K562 (cell line): ENCODE data around the gene TMEM108. TPM values are rescaled to one million over a fixed set of nuclear protein-coding genes. Genes with fewer than 3 reads are reported as not detected.

Experiments used
- ATAC-seq: fragments of 200-7000 bp; cut with Tn5 transposase; 3 replicates; pipeline ENCODE4 v1.9.1; 2020; ENCODE audit warnings: moderate library complexity
- BruUV-seq: library from RNA; stranded (reverse); fragments of 400-500 nt; replicated peaks from 2 replicates; lab custom pipeline; 2021; lab: Mats Ljungman, UMichigan
- CTCF ChIA-PET: fragments of 300-600 bp; formaldehyde crosslinking; extraction: SDS; loops from one replicate; lab custom pipeline; 2021; ENCODE audit warnings: low intra/inter-chr PET ratio; lab: Yijun Ruan, JAX
- POLR2A ChIA-PET: fragments of 300-600, 350-650 bp; sonication (Branson Sonifier 250); formaldehyde crosslinking; extraction: SDS; loops from one replicate; lab custom pipeline; 2021; ENCODE audit warnings: antibody characterized with exemption, inconsistent platforms; lab: Yijun Ruan, JAX
- DNase-seq, 4 experiments: peaks; one replicate each; pipeline versions ENCODE4 v3.0.0 to v3.0.0-alpha.2; 2011 to 2018; ENCODE audit warnings: low spot score in 3 of 4, mixed read lengths in 3 of 4; ENCODE audit errors: extremely low read depth in 1 of 4
- FAIRE-seq: peaks from 2 replicates; lab custom pipeline; 2011; peaks lifted over from hg19 to GRCh38; lab: Jason Lieb, UNC
- H2AFZ ChIP-seq: 2 replicates; pipeline ENCODE4 v1.6.0; 2011; ENCODE audit warnings: low read depth, low read length, control low read depth, inconsistent platforms
- H3K27ac ChIP-seq: fragments of 200-600 bp; 3 replicates; pipeline ENCODE4 v1.8.0; 2011; ENCODE audit warnings: low read depth, mild to moderate bottlenecking, control low read depth, inconsistent platforms, low read length, moderate library complexity, mixed read lengths; ENCODE audit errors: extremely low read depth
- H3K27me3 ChIP-seq, 2 experiments: fragments of 300-600 bp in 1 of 2; 2 replicates in 1 of 2; 3 replicates in 1 of 2; pipeline versions ENCODE4 v1.6.0 to v1.8.0; 2011; ENCODE audit warnings: inconsistent platforms in 2 of 2, low read length in 2 of 2, mild to moderate bottlenecking in 1 of 2, mixed read lengths in 1 of 2, moderate library complexity in 1 of 2; ENCODE audit not compliant: control insufficient read depth in 2 of 2, insufficient read depth in 2 of 2
- H3K36me3 ChIP-seq: fragments of 300-600 bp; 3 replicates; pipeline ENCODE4 v1.8.0; 2011; ENCODE audit warnings: mild to moderate bottlenecking, low read length, inconsistent platforms; ENCODE audit not compliant: control insufficient read depth, insufficient read depth
- H3K4me1 ChIP-seq, 2 experiments: fragments of 200-600 bp in 1 of 2; replicated peaks in 1 of 2; 2 replicates in 1 of 2; 3 replicates in 1 of 2; pipeline versions ENCODE4 v1.5.1 to v1.8.0; 2011; ENCODE audit warnings: inconsistent platforms in 2 of 2, low read length in 2 of 2, mild to moderate bottlenecking in 1 of 2, mixed read lengths in 1 of 2, moderate library complexity in 1 of 2; ENCODE audit not compliant: control insufficient read depth in 2 of 2, insufficient read depth in 2 of 2
- H3K4me2 ChIP-seq: 2 replicates; pipeline ENCODE4 v1.6.1; 2011; ENCODE audit warnings: low read length, control low read depth, inconsistent platforms, mixed read lengths; ENCODE audit not compliant: insufficient read depth
- H3K4me3 ChIP-seq: fragments of 200-600 bp; sonication (generic), shearing (Covaris generic); 2 replicates; pipeline ENCODE4 v1.5.1; 2016; ENCODE audit warnings: control low read depth, inconsistent platforms
- H3K79me2 ChIP-seq: fragments of 200-600 bp; 3 replicates; pipeline ENCODE4 v1.8.0; 2011; ENCODE audit warnings: low read length, inconsistent platforms; ENCODE audit not compliant: control insufficient read depth, insufficient read depth
- H3K9ac ChIP-seq, 2 experiments: 2 replicates each; pipeline versions ENCODE4 v1.6.0 to v1.6.1; 2011; ENCODE audit warnings: low read depth in 2 of 2, low read length in 2 of 2, control low read depth in 1 of 2, inconsistent platforms in 1 of 2, mild to moderate bottlenecking in 1 of 2, mixed read lengths in 1 of 2; ENCODE audit not compliant: insufficient read depth in 1 of 2
- H3K9me1 ChIP-seq: one replicate; pipeline ENCODE4 v1.6.0; 2011; ENCODE audit warnings: inconsistent platforms, mild to moderate bottlenecking, low read length, moderate library complexity; ENCODE audit not compliant: control insufficient read depth, insufficient read depth
- H3K9me3 ChIP-seq: replicated peaks from 2 replicates; pipeline ENCODE4 v1.5.1; 2011; ENCODE audit warnings: low read depth, low read length, inconsistent platforms; ENCODE audit not compliant: control insufficient read depth, insufficient read depth
- H4K20me1 ChIP-seq: replicated peaks from 2 replicates; pipeline ENCODE4 v1.6.1; 2011; ENCODE audit warnings: low read length, inconsistent platforms, mixed read lengths; ENCODE audit not compliant: control insufficient read depth, insufficient read depth
- ARID1B ChIP-seq: fragments of 450-650 bp; IDR thresholded peaks from 2 replicates; pipeline ENCODE4 v1.6.1; 2016; ENCODE audit warnings: antibody characterized with exemption, mild to moderate bottlenecking, inconsistent platforms
- BHLHE40 ChIP-seq: IDR thresholded peaks from 2 replicates; pipeline ENCODE4 v1.6.1; 2011; ENCODE audit warnings: low read length, improper control_type of control experiment
- DDX20 ChIP-seq: fragments of 450-650 bp; IDR thresholded peaks from 2 replicates; pipeline ENCODE4 v1.6.1; 2016; ENCODE audit warnings: missing genetic modification characterization, low read depth, mild to moderate bottlenecking, missing compliant biosample characterization, moderate library complexity
- EP400 ChIP-seq: fragments of 450-650 bp; IDR thresholded peaks from 2 replicates; pipeline ENCODE4 v1.6.1; 2017; ENCODE audit warnings: antibody characterized with exemption, mild to moderate bottlenecking, moderate library complexity
- FUS ChIP-seq: fragments of 200-400 bp; formaldehyde crosslinking; optimal IDR thresholded peaks from 2 replicates; pipeline ENCODE3; 2017; ENCODE audit warnings: low read depth, low read length
- RB1 ChIP-seq: fragments of 450-650 bp; IDR thresholded peaks from 2 replicates; pipeline ENCODE4 v1.6.1; 2017; ENCODE audit warnings: low read depth, mild to moderate bottlenecking
- ZFP1 ChIP-seq: fragments of 450-650 bp; formaldehyde crosslinking; IDR thresholded peaks from 2 replicates; pipeline ENCODE4 v1.4.0; 2020; ENCODE audit warnings: mild to moderate bottlenecking, mixed read lengths
- ZNF444 ChIP-seq: fragments of 250-450 bp; sonication (Bioruptor Pico); IDR thresholded peaks from 2 replicates; pipeline ENCODE4 v1.4.0; 2020; ENCODE audit warnings: mild to moderate bottlenecking, moderate library complexity
- ZNF76 ChIP-seq: fragments of 250-450 bp; sonication (Bioruptor Pico); IDR thresholded peaks from 2 replicates; pipeline ENCODE4 v1.4.0; 2020; ENCODE audit warnings: mild to moderate bottlenecking, moderate library complexity, borderline replicate concordance
- WGBS: fragments of 100-300 bp; shearing (Covaris generic); methylation state at CpG from one replicate; pipeline ENCODE4 v1.1.6; 2016; ENCODE audit warnings: low coverage, mixed read lengths; ENCODE audit not compliant: insufficient coverage; ENCODE audit errors: missing lambda C conversion rate; 5-methylcytosine and 5-hydroxymethylcytosine counted together
- in situ Hi-C: fragments of 300-500 bp; cut with MboI; formaldehyde crosslinking; loops from 4 replicates; pipeline ENCODE4 v1.15.0; 2018; ENCODE audit warnings: inconsistent platforms, mixed read lengths
- intact Hi-C: fragments of 100-400 bp; cut with micrococcal nuclease; formaldehyde crosslinking; loops from 2 replicates; pipeline ENCODE4 v1.14.2; 2022
- polyA plus RNA-seq, 8 experiments: library from polyadenylated mRNA; depleted of rRNA in 4 of 8; stranded (reverse) in 5 of 8; unstranded in 3 of 8; fragments of >200 nt; fragmentation: Nextera tagmentation in 2 of 8; fragmentation: Illumina TruSeq in 1 of 8; extraction: Ambion mirVana in 2 of 8; extraction: Trizol in 1 of 8; gene quantifications; 2 replicates each; pipeline versions ENCODE4 v1.2.1 to v1.2.3, GENCODE V29; 2011 to 2014; ENCODE audit warnings: inconsistent platforms in 1 of 8, missing spikeins in 1 of 8
- total RNA-seq, 7 experiments: library from RNA; depleted of rRNA in 6 of 7; stranded (reverse); fragments of >200 nt in 6 of 7; fragmentation: Illumina TruSeq in 2 of 7; extraction: Trizol in 2 of 7; gene quantifications; 2 replicates each; pipeline versions ENCODE4 v1.2.1 to v1.2.3, GENCODE V29; 2011 to 2021; ENCODE audit warnings: low replicate concordance in 1 of 7
- TF ChIP-seq, protein P1 (sequence below), 2 experiments: fragments of 450-650 bp; IDR thresholded peaks; 2 replicates each; pipeline ENCODE4 v1.6.1; 2016; ENCODE audit warnings: mild to moderate bottlenecking in 2 of 2, borderline replicate concordance in 1 of 2, low read depth in 1 of 2, moderate library complexity in 1 of 2
- TF ChIP-seq, protein P2 (sequence below): fragments of 450-650 bp; formaldehyde crosslinking; IDR thresholded peaks from 2 replicates; pipeline ENCODE4 v1.4.0; 2020; ENCODE audit warnings: mild to moderate bottlenecking, moderate library complexity
- TF ChIP-seq, protein P3 (sequence below): fragments of 250-450 bp; sonication (Bioruptor Pico); IDR thresholded peaks from 2 replicates; pipeline ENCODE4 v1.8.0; 2022; ENCODE audit warnings: inconsistent platforms

Gene TMEM108
- total and polyA plus RNA-seq, 9 of the 15 experiments (the other 6 are each of a cell fraction or from before 2014, with no cell fraction given), result 0.65 to 11.1 (median 3.4) TPM

DNA sequence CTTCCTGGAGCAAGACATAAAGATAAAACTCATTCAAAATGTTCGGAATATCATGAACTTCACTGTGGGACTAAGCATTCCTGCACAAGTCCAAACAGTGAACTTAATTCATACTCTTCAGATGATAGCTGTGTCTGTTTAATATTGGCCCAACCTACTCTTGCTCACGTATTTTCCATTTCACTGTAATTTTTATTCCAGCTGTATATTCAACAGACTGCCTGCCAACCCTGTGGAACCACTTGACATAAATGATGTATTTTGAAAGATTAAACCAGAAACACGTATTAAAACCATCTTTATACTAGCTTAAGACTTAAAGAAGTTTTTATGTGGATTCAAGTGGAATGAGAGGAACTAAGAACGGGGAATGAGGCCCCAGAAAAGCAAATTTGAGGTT, 172.5 kb downstream of the TMEM108 start:
- H3K4me3 ChIP-seq, result no peak overlapping the region
- no peak overlapping the region for H3K27ac ChIP-seq
- FAIRE-seq (no peak), DNase-seq (no peak), ATAC-seq (no peak)
- BruUV-seq, result no TSS peak
- H3K4me1 ChIP-seq, result no peaks in the 10 kb centered on the region; a peak in 1 of 5 replicates
- no peaks in the 10 kb centered on the region for H3K27me3 ChIP-seq
- no peaks in the 10 kb centered on the region for H4K20me1 ChIP-seq
- no peaks in the 10 kb centered on the region for H3K79me2 ChIP-seq
- H3K4me2 ChIP-seq, result no peak overlapping the region
- no peak overlapping the region for H3K9ac ChIP-seq
- H3K9me3 ChIP-seq, result no peaks in the 10 kb centered on the region
- intact Hi-C loops, result no loop called here
- in situ Hi-C loops, result no loop called here
- ChIA-PET POLR2A (interaction anchor here (0.8 kb wide), 1 partner anchor 38 kb away, joined by 3 read pairs; no protein-coding TSS in a partner anchor), CTCF (no interaction called here)
- H2AFZ ChIP-seq, result no peak overlapping the region
- WGBS, result 52% methylated on average over 3 of the region's 4 CpGs
- H3K9me1 ChIP-seq, result no peaks in the 10 kb centered on the region
- no peaks in the 10 kb centered on the region for H3K36me3 ChIP-seq
- TF ChIP-seq, protein P1, sequence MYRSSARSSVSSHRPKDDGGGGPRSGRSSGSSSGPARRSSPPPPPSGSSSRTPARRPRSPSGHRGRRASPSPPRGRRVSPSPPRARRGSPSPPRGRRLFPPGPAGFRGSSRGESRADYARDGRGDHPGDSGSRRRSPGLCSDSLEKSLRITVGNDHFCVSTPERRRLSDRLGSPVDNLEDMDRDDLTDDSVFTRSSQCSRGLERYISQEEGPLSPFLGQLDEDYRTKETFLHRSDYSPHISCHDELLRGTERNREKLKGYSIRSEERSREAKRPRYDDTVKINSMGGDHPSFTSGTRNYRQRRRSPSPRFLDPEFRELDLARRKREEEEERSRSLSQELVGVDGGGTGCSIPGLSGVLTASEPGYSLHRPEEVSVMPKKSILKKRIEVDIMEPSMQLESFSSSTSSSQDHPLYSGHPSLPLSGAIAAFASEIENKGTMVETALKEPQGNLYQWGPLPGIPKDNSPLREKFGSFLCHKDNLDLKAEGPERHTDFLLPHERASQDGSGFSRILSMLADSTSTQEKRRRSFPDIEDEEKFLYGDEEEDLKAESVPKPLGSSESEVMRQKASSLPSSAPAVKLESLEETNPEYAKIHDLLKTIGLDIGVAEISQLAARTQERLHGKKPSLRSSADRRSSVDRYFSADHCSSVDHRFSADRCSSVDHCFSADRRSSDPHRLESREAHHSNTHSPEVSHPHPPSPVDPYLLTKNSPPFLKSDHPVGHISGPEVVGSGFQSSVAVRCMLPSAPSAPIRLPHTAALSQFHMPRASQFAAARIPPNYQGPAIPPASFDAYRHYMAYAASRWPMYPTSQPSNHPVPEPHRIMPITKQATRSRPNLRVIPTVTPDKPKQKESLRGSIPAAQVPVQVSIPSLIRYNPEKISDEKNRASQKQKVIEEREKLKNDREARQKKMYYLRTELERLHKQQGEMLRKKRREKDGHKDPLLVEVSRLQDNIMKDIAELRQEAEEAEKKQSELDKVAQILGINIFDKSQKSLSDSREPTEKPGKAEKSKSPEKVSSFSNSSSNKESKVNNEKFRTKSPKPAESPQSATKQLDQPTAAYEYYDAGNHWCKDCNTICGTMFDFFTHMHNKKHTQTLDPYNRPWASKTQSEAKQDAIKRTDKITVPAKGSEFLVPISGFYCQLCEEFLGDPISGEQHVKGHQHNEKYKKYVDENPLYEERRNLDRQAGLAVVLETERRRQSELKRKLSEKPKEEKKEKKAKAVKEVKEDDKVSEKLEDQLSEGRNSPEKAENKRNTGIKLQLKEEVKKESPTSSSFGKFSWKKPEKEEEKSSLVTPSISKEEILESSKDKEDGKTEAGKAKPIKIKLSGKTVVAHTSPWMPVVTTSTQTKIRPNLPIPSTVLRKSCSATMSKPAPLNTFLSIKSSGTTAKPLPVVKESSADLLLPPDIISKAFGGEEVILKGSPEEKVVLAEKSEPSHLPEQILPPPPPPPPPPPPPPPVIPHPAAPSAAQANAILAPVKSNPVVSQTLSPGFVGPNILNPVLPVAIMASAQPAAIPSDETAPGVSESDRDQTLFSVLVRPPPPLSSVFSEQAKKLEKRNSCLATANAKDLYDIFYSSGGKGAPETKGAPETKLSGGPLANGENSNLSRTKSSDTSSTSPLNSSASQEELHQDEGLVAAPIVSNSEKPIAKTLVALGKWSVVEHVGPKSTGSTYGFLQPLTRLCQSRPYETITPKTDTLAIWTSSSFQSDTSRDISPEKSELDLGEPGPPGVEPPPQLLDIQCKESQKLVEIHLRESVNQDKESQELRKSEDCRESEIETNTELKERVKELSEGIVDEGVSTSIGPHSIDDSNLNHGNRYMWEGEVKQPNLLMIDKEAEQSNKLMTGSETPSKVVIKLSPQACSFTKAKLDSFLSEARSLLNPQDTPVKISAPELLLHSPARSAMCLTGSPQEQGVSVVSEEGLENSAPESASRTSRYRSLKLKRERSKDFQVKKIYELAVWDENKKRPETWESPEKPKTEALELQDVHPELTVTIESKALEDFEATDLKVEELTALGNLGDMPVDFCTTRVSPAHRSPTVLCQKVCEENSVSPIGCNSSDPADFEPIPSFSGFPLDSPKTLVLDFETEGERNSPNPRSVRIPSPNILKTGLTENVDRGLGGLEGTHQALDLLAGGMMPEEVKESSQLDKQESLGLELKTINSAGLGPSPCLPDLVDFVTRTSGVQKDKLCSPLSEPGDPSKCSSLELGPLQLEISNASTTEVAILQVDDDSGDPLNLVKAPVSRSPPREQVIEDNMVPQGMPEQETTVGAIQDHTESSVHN (IDR thresholded peaks at IDR 0.05; ENCODE audit: borderline replicate concordance in 1 of 2, low read depth in 1 of 2), result no peak
- TF ChIP-seq, protein P2, sequence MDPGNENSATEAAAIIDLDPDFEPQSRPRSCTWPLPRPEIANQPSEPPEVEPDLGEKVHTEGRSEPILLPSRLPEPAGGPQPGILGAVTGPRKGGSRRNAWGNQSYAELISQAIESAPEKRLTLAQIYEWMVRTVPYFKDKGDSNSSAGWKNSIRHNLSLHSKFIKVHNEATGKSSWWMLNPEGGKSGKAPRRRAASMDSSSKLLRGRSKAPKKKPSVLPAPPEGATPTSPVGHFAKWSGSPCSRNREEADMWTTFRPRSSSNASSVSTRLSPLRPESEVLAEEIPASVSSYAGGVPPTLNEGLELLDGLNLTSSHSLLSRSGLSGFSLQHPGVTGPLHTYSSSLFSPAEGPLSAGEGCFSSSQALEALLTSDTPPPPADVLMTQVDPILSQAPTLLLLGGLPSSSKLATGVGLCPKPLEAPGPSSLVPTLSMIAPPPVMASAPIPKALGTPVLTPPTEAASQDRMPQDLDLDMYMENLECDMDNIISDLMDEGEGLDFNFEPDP (CRISPR knock-in tag), result no peak
- TF ChIP-seq FUS (no peak), RB1 (no peak), DDX20 (tag) (no peak), BHLHE40 (no peak), ZNF444 (CRISPR knock-in tag) (no peak), ZFP1 (CRISPR knock-in tag) (no peak), EP400 (no peak), ARID1B (no peak), ZNF76 (CRISPR knock-in tag) (no peak)
- TF ChIP-seq, protein P3, sequence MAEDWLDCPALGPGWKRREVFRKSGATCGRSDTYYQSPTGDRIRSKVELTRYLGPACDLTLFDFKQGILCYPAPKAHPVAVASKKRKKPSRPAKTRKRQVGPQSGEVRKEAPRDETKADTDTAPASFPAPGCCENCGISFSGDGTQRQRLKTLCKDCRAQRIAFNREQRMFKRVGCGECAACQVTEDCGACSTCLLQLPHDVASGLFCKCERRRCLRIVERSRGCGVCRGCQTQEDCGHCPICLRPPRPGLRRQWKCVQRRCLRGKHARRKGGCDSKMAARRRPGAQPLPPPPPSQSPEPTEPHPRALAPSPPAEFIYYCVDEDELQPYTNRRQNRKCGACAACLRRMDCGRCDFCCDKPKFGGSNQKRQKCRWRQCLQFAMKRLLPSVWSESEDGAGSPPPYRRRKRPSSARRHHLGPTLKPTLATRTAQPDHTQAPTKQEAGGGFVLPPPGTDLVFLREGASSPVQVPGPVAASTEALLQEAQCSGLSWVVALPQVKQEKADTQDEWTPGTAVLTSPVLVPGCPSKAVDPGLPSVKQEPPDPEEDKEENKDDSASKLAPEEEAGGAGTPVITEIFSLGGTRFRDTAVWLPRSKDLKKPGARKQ (CRISPR knock-in tag), result no peak
